HG03442 (cell line): ENCODE measurements around the gene CHRDL2.
"Not testable (repeated sequence)": the region's sequence is repeated elsewhere in the genome, so short reads cannot be mapped to it uniquely, and the experiment has no call there.

Source experiments
- ATAC-seq: cut with Tn5 transposase; IDR thresholded peaks from one replicate; pipeline ENCODE4 v1.9.1; 2021; ENCODE audit warnings: mild to moderate bottlenecking, moderate library complexity; ENCODE audit not compliant: unreplicated experiment

Gene CHRDL2

GRCh38 chr11:74672332-74672955 is 58.8 kb downstream of the CHRDL2 start:
- no peak for ATAC-seq

GRCh38 chr11:74671520-74672196 is 59.6 kb downstream of the CHRDL2 start:
- no peak for ATAC-seq

- ATAC-seq: no peak
These were observed 61.1 kb downstream of the CHRDL2 start for GRCh38 chr11:74670171-74670570.

GRCh38 chr11:74669211-74670160 is 61.7 kb downstream of the CHRDL2 start:
- ATAC-seq: no peak

- ATAC-seq: no peak
These were observed 67.9 kb downstream of the CHRDL2 start for GRCh38 chr11:74663315-74663714.

- no peak for ATAC-seq
These were observed 68.6 kb downstream of the CHRDL2 start for GRCh38 chr11:74662487-74663103.

- ATAC-seq: not testable (repeated sequence)
These were observed 72.1 kb downstream of the CHRDL2 start for GRCh38 chr11:74659124-74659523.

- ATAC-seq: no peak
These were observed 76.2 kb downstream of the CHRDL2 start for GRCh38 chr11:74654976-74655375.

- no peak for ATAC-seq
These were observed 80.7 kb downstream of the CHRDL2 start for GRCh38 chr11:74650498-74650897.

- ATAC-seq: no peak
These were observed 82.3 kb downstream of the CHRDL2 start for GRCh38 chr11:74648894-74649293.

- ATAC-seq: no peak
These were observed 83.4 kb downstream of the CHRDL2 start for GRCh38 chr11:74647831-74648230.

GRCh38 chr11:74647404-74647803 is 83.8 kb downstream of the CHRDL2 start:
- ATAC-seq: no peak

- no peak for ATAC-seq
These were observed 84.3 kb downstream of the CHRDL2 start for GRCh38 chr11:74646954-74647353.
